AG04450 (cell line): ENCODE results near the gene COL13A1. TPM values are rescaled to one million over a fixed set of nuclear protein-coding genes. Genes with fewer than 3 reads are reported as not detected.

Source experiments
- CTCF ChIA-PET: fragments of 300-600, 350-600 bp; formaldehyde crosslinking; extraction: SDS; loops from one replicate; lab custom pipeline; 2022; ENCODE audit warnings: antibody characterized with exemption, inconsistent platforms; lab: Charles Lee
- POLR2A ChIA-PET: fragments of 350-600 bp; formaldehyde crosslinking; extraction: SDS; loops from one replicate; lab custom pipeline; 2021; ENCODE audit warnings: antibody characterized with exemption, inconsistent platforms; lab: Yijun Ruan, JAX
- DNase-seq: peaks from one replicate; pipeline ENCODE4 v3.0.0-alpha.2; 2011; ENCODE audit warnings: low read depth, low spot score
- H3K27ac ChIP-seq: one replicate; pipeline ENCODE4 v1.5.1; 2012; ENCODE audit warnings: low read depth, low read length, control low read depth
- H3K27me3 ChIP-seq: one replicate; pipeline ENCODE4 v1.6.0; 2012; ENCODE audit warnings: low read length; ENCODE audit not compliant: control insufficient read depth, insufficient read depth
- H3K4me3 ChIP-seq: 2 replicates; pipeline ENCODE4 v1.5.1; 2011; ENCODE audit warnings: mild to moderate bottlenecking, low read depth, low read length, control low read depth
- H3K9me3 ChIP-seq: 2 replicates; pipeline ENCODE4 v1.5.1; 2012; ENCODE audit warnings: low read length; ENCODE audit not compliant: control insufficient read depth, insufficient read depth
- CTCF ChIP-seq: IDR thresholded peaks from 2 replicates; pipeline ENCODE4 v1.5.1; 2011; ENCODE audit warnings: low read depth, low read length, control low read depth, inconsistent platforms
- polyA plus RNA-seq: library from polyadenylated mRNA; depleted of rRNA; stranded (reverse); fragments of >200 nt; gene quantifications from 2 replicates; pipeline ENCODE4 v1.2.3, GENCODE V29; 2011

Gene COL13A1
- polyA plus RNA-seq, 1 experiment = 13.1 TPM

- Histone ChIP-seq H3K27me3 (no peaks in the 10 kb centered on the region), H3K4me3 (no peak overlapping the region), H3K9me3 (no peaks in the 10 kb centered on the region), H3K27ac (no peak overlapping the region)
- ChIA-PET POLR2A (no interaction called here), CTCF (interaction anchor here (1.3 to 8.8 kb wide), 5 partner anchors 10 to 167 kb away, joined by 5 to 153 read pairs (median 11); no protein-coding TSS in a partner anchor)
- DNase-seq = no peak
- no peak for TF ChIP-seq CTCF
Observed at GRCh38 chr10:69910561-69910960, 108.9 kb downstream of the COL13A1 start.

- ChIA-PET CTCF (interaction anchor here (0.6 to 8.8 kb wide), 8 partner anchors 10 to 268 kb away, joined by 3 to 153 read pairs (median 10); no protein-coding TSS in a partner anchor), POLR2A (no interaction called here)
- Histone ChIP-seq H3K27ac (no peak overlapping the region), H3K9me3 (no peaks in the 10 kb centered on the region), H3K27me3 (no peaks in the 10 kb centered on the region), H3K4me3 (no peak overlapping the region)
- TF ChIP-seq CTCF = no peak
- DNase-seq = no peak
Observed at GRCh38 chr10:69911613-69912528, 110.2 kb downstream of the COL13A1 start.

GRCh38 chr10:69912589-69912988 is 110.9 kb downstream of the COL13A1 start:
- TF ChIP-seq CTCF = no peak
- ChIA-PET CTCF (interaction anchor here (0.6 to 8.8 kb wide), 8 partner anchors 9 to 268 kb away, joined by 3 to 153 read pairs (median 10); no protein-coding TSS in a partner anchor), POLR2A (no interaction called here)
- Histone ChIP-seq H3K4me3 (no peak overlapping the region), H3K27ac (no peak overlapping the region), H3K9me3 (no peaks in the 10 kb centered on the region), H3K27me3 (no peaks in the 10 kb centered on the region)
- no peak for DNase-seq

- Histone ChIP-seq H3K9me3 (no peaks in the 10 kb centered on the region), H3K27me3 (no peaks in the 10 kb centered on the region), H3K27ac (no peak overlapping the region), H3K4me3 (no peak overlapping the region)
- DNase-seq = no peak
- ChIA-PET CTCF (interaction anchor here (0.6 to 8.8 kb wide), 42 partner anchors 8 to 506 kb away, joined by 3 to 153 read pairs (median 7); partner anchors contain the start of gene COL13A1), POLR2A (no interaction called here)
- TF ChIP-seq CTCF = no peak
Observed at GRCh38 chr10:69913606-69914382, 112.1 kb downstream of the COL13A1 start.
